C4-2B (cell line): ENCODE results near the gene SSH3.
A peak's percentile ranks its signal among the peaks of the same experiment; 100 is the strongest.
"Not testable (repeated sequence)": the region's sequence is repeated elsewhere in the genome, so short reads cannot be mapped to it uniquely, and the experiment has no call there.

ENCODE experiments used
- H3K27ac ChIP-seq: fragments of 450-650 bp; 2 replicates; pipeline ENCODE4 v1.5.1; 2017
- CTCF ChIP-seq: fragments of 450-650 bp; conservative IDR thresholded peaks from 2 replicates; pipeline ENCODE4 v1.5.1; 2017; ENCODE audit warnings: mild to moderate bottlenecking
- ZFX ChIP-seq: fragments of 450-650 bp; IDR thresholded peaks from 2 replicates; pipeline ENCODE4 v1.6.1; 2017

SSH3 gene

GRCh38 chr11:67303132-67303834 lies at the start of gene SSH3:
Gene SSH3 (plus strand): TSS chr11:67303530. CDS start chr11:67303626, 96 bp downstream.
- TF ChIP-seq CTCF, result no peak
- peak; percentile 54; the same call in 1 of the 2 replicates for TF ChIP-seq ZFX
- H3K27ac ChIP-seq, result peak within 1 kb of the TSS; percentile 92

GRCh38 chr11:67253872-67254624 lies 49.3 kb upstream of the SSH3 start:
- TF ChIP-seq CTCF, result no peak
- no peak for TF ChIP-seq ZFX
- no peak overlapping the region for H3K27ac ChIP-seq

GRCh38 chr11:67254798-67255197 lies 48.5 kb upstream of the SSH3 start:
- H3K27ac ChIP-seq, result no peak overlapping the region
- TF ChIP-seq ZFX, result no peak
- no peak for TF ChIP-seq CTCF

- H3K27ac ChIP-seq, result no peak overlapping the region
- TF ChIP-seq ZFX, result no peak
- no peak for TF ChIP-seq CTCF
Observed at GRCh38 chr11:67255353-67255752, 48.0 kb upstream of the SSH3 start.

- H3K27ac ChIP-seq, result no peak overlapping the region
- TF ChIP-seq ZFX, result no peak
- no peak for TF ChIP-seq CTCF
Observed at GRCh38 chr11:67255864-67256263, 47.5 kb upstream of the SSH3 start.

GRCh38 chr11:67256477-67257135 lies 46.7 kb upstream of the SSH3 start:
- H3K27ac ChIP-seq, result no peak overlapping the region
- no peak for TF ChIP-seq ZFX
- no peak for TF ChIP-seq CTCF

- no peak for TF ChIP-seq CTCF
- no peak for TF ChIP-seq ZFX
- no peak overlapping the region for H3K27ac ChIP-seq
Observed at GRCh38 chr11:67260406-67260805, 42.9 kb upstream of the SSH3 start.

- H3K27ac ChIP-seq, result not testable (repeated sequence)
Observed at GRCh38 chr11:67260885-67261639, 42.3 kb upstream of the SSH3 start.
